GM23338 (cell line): ENCODE measurements around the gene OR5J2.
"Not testable (repeated sequence)": the region's sequence is repeated elsewhere in the genome, so short reads cannot be mapped to it uniquely, and the experiment has no call there.

Experiments
- EZH2 ChIP-seq: fragments of 200-600 bp; sonication (generic); IDR thresholded peaks from one replicate; pipeline ENCODE4 v1.8.0; 2017; ENCODE audit warnings: antibody characterized with exemption, mild to moderate bottlenecking, low read depth; ENCODE audit not compliant: unreplicated experiment
- EZH2phosphoT487 ChIP-seq: fragments of 200-600 bp; sonication (generic); IDR thresholded peaks from one replicate; pipeline ENCODE4 v1.8.1; 2018; ENCODE audit warnings: antibody characterized with exemption; ENCODE audit not compliant: unreplicated experiment
- TF ChIP-seq, protein P1 (sequence below), 2 experiments: fragments of 200-600 bp in 1 of 2; sonication (generic) in 1 of 2; conservative IDR thresholded peaks; 2 replicates each; pipeline versions ENCODE4 v1.5.1 to v1.6.1; 2016 to 2017; ENCODE audit warnings: antibody characterized with exemption in 2 of 2, low read depth in 2 of 2, mild to moderate bottlenecking in 2 of 2, moderate library complexity in 1 of 2

GRCh38 chr11:56143681-56144080, 32.7 kb upstream of the OR5J2 start:
- TF ChIP-seq, protein P1, sequence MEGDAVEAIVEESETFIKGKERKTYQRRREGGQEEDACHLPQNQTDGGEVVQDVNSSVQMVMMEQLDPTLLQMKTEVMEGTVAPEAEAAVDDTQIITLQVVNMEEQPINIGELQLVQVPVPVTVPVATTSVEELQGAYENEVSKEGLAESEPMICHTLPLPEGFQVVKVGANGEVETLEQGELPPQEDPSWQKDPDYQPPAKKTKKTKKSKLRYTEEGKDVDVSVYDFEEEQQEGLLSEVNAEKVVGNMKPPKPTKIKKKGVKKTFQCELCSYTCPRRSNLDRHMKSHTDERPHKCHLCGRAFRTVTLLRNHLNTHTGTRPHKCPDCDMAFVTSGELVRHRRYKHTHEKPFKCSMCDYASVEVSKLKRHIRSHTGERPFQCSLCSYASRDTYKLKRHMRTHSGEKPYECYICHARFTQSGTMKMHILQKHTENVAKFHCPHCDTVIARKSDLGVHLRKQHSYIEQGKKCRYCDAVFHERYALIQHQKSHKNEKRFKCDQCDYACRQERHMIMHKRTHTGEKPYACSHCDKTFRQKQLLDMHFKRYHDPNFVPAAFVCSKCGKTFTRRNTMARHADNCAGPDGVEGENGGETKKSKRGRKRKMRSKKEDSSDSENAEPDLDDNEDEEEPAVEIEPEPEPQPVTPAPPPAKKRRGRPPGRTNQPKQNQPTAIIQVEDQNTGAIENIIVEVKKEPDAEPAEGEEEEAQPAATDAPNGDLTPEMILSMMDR (conservative IDR thresholded peaks at IDR 0.05; ENCODE audit: low read depth in 2 of 2): not testable (repeated sequence)
- not testable (repeated sequence) for TF ChIP-seq EZH2, EZH2phosphoT487
